PFSK-1 (cell line): ENCODE results near the gene RSRP1.

ENCODE experiments used
- FOXP2 ChIP-seq: optimal IDR thresholded peaks from 2 replicates; pipeline ENCODE3; 2011; ENCODE audit warnings: borderline replicate concordance, control low read depth, inconsistent platforms; ENCODE audit not compliant: insufficient read depth; ENCODE audit errors: extremely low read length, extremely low read depth
- POLR2AphosphoS5 ChIP-seq: IDR thresholded peaks from 2 replicates; pipeline ENCODE4 v1.6.1; 2012; ENCODE audit warnings: low read depth, mild to moderate bottlenecking, control low read depth, low read length, moderate library complexity
- SIN3A ChIP-seq: IDR thresholded peaks from 2 replicates; pipeline ENCODE4 v1.6.1; 2012; ENCODE audit warnings: mild to moderate bottlenecking, low read length, moderate library complexity, borderline replicate concordance; ENCODE audit not compliant: insufficient read depth
- TAF1 ChIP-seq: IDR thresholded peaks from 2 replicates; pipeline ENCODE4 v1.6.1; 2012; ENCODE audit warnings: low read length, control low read depth, borderline replicate concordance; ENCODE audit not compliant: insufficient read depth
- TF ChIP-seq, protein P1 (sequence below), 2 experiments: IDR thresholded peaks; 2 replicates each; pipeline versions ENCODE4 v1.6.1 to v1.8.0; 2011 to 2012; ENCODE audit warnings: low read depth in 2 of 2, low read length in 2 of 2, control low read depth in 1 of 2, inconsistent platforms in 1 of 2, mild to moderate bottlenecking in 1 of 2, moderate library complexity in 1 of 2; ENCODE audit not compliant: insufficient read depth in 1 of 2

Gene RSRP1

GRCh38 chr1:25198663-25199252 lies 48.5 kb downstream of the RSRP1 start:
- TF ChIP-seq POLR2AphosphoS5 = no peak
- TF ChIP-seq, protein P1, sequence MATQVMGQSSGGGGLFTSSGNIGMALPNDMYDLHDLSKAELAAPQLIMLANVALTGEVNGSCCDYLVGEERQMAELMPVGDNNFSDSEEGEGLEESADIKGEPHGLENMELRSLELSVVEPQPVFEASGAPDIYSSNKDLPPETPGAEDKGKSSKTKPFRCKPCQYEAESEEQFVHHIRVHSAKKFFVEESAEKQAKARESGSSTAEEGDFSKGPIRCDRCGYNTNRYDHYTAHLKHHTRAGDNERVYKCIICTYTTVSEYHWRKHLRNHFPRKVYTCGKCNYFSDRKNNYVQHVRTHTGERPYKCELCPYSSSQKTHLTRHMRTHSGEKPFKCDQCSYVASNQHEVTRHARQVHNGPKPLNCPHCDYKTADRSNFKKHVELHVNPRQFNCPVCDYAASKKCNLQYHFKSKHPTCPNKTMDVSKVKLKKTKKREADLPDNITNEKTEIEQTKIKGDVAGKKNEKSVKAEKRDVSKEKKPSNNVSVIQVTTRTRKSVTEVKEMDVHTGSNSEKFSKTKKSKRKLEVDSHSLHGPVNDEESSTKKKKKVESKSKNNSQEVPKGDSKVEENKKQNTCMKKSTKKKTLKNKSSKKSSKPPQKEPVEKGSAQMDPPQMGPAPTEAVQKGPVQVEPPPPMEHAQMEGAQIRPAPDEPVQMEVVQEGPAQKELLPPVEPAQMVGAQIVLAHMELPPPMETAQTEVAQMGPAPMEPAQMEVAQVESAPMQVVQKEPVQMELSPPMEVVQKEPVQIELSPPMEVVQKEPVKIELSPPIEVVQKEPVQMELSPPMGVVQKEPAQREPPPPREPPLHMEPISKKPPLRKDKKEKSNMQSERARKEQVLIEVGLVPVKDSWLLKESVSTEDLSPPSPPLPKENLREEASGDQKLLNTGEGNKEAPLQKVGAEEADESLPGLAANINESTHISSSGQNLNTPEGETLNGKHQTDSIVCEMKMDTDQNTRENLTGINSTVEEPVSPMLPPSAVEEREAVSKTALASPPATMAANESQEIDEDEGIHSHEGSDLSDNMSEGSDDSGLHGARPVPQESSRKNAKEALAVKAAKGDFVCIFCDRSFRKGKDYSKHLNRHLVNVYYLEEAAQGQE (IDR thresholded peaks at IDR 0.05; ENCODE audit: insufficient read depth in 1 of 2, low read depth in 2 of 2, low read length in 2 of 2) = no peak
- TF ChIP-seq TAF1 = no peak
- TF ChIP-seq FOXP2 = no peak
- TF ChIP-seq SIN3A = no peak

DNA sequence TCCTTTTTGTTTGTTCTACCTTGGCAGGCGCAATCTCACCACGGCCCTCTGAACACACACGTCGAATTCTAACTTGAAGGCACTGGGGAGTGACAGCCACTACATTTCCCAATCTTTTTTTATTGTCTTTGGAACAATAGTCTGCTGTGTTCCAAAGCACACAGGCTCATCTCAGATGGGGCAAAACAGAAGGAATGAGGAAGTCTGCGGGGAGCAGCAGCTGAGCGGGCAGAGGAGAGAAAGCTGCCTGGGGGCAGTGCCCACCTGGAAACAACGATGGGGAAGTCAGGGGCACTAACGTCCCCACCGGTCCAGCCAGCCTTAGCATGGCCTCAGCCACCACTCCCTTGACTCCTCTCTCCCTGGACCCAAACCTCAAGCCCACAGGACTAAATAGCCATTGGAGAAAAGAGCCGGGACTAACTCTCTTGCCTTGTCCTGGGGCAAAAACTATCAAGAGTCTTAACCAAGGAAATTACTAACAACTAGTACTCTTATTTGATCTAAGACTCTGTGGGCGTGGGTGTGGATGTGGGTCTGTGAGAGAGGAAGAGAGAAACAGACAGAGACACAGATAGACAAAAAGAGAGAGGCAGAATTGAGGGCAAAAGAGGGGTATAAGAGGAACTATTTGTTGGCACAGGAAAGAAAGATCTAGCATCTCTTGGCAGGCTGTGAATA lies 49.1 kb downstream of the RSRP1 start:
- TF ChIP-seq, protein P1 (IDR thresholded peaks at IDR 0.05; ENCODE audit: insufficient read depth in 1 of 2, low read depth in 2 of 2, low read length in 2 of 2) = no peak
- TF ChIP-seq FOXP2 (no peak), POLR2AphosphoS5 (no peak), SIN3A (no peak), TAF1 (no peak)

GRCh38 chr1:25197235-25197975 lies 49.8 kb downstream of the RSRP1 start:
- no peak for TF ChIP-seq FOXP2
- TF ChIP-seq, protein P1 (IDR thresholded peaks at IDR 0.05; ENCODE audit: insufficient read depth in 1 of 2, low read depth in 2 of 2, low read length in 2 of 2) = no peak
- TF ChIP-seq POLR2AphosphoS5 = no peak
- TF ChIP-seq SIN3A = no peak
- TF ChIP-seq TAF1 = no peak

DNA sequence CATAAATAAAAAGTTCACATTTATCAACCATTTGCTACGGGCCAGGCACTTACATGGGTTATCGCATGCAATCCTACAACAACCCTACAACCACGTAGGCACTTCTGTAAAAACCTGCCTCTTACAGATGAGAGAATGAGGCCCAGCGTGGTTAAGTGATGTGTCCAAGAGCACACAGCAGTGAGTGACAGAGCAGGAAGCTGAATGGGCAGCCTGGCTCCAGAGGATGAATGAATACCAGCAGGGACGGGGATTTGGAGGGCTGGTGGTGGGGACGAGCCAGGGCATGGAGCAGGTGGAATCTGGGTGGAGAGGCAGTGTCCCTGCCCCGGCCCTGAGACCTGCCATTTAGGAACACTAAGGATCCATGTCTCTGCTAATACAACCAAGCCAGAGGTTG lies 50.4 kb downstream of the RSRP1 start:
- TF ChIP-seq SIN3A (no peak), TAF1 (no peak), FOXP2 (no peak), POLR2AphosphoS5 (no peak)
- TF ChIP-seq, protein P1 (IDR thresholded peaks at IDR 0.05; ENCODE audit: insufficient read depth in 1 of 2, low read depth in 2 of 2, low read length in 2 of 2) = no peak
